Fibroblast of skin of abdomen (primary cell): Measurements from ENCODE around the gene COL26A1.
"Not testable (repeated sequence)": the region's sequence is repeated elsewhere in the genome, so short reads cannot be mapped to it uniquely, and the experiment has no call there.

Source experiments
- DNase-seq: peaks from one replicate; pipeline ENCODE4 v3.0.0-alpha.2; 2013

The COL26A1 gene

GRCh38 chr7:101554584-101555268 is 192.1 kb downstream of the COL26A1 start:
- DNase-seq: no peak

DNA sequence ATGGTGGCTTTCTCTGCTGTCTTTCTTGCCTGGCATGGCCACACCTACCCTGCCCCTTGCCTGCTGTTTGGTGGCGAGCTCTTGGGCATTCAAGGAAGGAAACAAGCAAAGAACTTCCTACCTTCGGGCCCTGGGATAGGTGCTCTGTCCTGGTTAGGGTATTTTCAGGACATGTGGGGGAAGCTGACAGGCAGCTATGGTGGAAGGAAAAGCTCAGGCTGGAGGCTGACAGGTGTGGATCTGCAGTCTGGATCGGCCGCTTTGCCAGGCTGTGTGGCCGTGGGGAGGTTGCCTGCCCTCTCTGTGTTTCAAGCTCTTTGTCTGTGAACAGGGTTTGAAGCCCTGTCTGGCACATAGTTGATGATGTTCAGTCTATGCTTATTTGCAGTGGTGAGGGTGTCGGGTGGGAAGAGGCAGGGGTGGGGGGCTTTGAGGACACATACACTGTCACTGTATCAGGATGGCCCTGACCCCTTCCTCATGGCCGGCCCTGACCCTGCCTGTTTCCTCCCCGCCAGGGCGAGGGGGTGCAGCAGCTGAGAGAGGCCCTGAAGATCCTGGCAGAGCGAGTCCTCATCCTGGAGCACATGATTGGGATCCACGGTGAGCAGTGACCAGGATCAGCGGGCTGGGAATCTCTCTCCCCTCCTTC is 192.7 kb downstream of the COL26A1 start:
- DNase-seq: no peak

DNA sequence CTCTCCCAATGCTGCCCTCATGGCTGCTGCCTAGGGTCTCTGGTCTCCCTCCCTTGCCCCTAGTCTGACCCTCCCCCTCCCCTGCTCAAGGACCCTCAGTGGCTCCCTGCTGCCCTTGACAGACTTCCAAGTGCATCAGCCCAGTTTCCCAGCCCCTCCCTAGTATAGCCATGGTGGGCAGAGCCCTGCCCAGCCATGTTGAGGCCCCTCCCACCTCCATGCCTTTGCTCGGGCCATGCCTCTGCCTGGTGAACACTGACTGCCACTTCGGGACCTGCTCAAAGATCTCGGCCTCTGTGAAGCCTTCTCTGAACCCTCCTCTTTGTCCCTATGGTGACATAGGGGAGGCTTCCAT is 193.2 kb downstream of the COL26A1 start:
- DNase-seq: no peak

- DNase-seq: no peak
Observed at GRCh38 chr7:101556453-101556968, 193.8 kb downstream of the COL26A1 start.

DNA sequence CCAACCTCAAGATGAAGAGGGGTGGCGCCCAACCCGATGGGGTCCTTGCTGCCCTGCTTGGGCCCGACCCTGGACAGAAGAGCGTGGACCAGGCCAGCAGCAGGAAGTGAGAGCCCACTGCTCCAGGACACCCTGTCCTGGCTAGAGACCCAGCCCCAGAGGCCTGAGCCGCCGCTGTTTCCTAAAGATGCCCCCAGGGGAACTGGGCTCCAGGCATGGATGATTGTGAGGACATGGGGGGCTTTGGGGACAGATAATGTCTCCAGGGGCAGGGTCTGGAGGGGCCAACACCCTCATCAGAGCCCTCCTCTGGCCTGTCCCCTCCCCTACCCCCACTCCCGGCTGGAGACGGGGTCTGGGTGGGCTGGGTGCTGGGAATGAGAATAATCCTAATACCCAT is 194.7 kb downstream of the COL26A1 start:
- no peak for DNase-seq

DNA sequence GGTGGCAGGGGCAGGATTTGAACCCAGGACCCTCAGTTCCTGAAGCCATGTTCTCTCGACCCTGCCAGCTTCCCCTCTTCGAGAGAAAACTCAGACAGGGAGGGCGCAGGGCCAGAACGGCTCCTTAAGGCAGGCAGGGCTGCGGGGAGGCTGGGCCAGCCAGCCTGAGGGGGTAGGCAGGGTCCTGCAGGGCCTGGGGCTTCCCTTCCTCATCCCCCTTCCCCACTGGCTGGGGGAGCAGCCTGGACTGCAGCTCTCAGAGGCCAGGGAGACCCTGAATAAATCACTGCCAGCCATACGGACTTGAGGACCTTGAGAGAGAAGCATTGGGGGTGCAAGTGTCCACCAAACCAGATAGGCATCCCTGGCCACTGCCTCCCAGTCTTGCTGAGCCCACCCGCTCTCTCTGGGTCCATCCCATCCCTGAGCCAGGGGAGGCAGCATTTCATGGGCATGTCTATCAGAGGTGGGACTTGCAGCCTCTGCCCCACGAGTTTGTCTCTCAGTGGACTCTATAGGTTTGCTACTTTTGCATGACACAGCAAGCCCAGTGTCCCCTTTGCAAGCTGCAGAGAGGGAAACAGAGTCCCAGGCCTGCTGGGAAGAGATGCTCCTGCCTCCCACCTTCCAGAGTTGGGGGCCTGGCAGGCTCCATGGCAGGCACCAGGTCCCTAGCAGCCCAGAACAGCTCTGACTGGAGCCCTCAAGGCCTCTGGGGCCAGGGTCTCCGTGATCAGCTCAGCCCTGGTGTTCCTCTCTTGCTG is 195.5 kb downstream of the COL26A1 start:
- DNase-seq: no peak

- no peak for DNase-seq
Observed at GRCh38 chr7:101558742-101559325, 196.2 kb downstream of the COL26A1 start.

GRCh38 chr7:101559586-101559985 is 196.9 kb downstream of the COL26A1 start:
- DNase-seq: no peak

GRCh38 chr7:101560021-101560420 is 197.3 kb downstream of the COL26A1 start:
- not testable (repeated sequence) for DNase-seq

DNA sequence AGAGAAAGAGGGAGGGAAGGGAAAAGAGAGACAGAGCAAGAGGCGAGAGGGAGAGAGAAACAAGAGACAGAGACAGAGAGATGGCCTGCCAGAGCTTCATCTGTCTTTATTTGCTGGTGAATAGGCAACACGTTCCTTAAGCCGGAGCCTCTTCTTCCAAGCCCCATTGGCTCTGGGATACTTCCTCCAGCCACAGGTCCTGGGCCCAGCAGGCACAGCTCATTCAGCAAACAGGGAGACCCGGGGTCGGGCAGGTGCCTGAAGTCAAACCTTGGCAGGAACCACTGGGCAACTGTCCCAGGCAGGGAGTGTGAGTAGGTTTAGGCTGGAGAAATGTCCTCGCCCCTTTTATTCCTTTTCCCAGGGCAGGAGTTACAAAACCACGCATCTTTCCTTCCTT is 198.2 kb downstream of the COL26A1 start:
- no peak for DNase-seq

- DNase-seq: not testable (repeated sequence)
Observed at GRCh38 chr7:101561293-101561692, 198.6 kb downstream of the COL26A1 start.

DNA sequence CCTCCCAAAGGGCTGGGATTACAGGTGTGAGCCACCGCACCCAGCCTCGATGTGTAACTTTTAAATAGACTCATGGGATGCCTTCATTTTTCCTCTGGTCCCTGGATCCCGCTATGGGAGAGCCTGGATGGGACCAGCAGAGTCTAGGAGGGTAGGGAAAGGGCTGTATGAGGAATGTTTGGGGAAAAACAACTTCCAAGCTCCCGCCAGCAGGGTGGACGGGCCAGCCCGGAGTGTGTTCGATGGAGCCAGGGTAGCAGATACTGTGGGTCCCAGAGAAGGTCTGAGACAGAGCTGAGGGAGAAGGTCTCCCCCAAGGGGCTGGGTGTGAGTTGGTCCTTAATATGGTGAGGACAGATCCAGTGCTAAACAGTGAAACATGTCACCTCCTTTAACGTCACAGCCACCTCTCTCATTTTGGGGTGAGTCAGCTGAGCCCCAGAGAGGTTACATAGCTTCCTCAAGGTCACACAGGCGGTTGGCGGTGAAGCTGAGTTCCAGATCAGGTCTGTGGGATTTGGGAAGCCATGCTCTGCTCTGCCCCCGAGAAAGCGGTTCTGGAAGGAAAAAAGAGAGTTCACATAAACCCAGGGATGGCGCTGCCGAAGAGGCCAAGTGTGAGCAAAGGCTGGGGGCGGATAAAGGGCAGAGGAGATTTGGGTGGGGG is 200.0 kb downstream of the COL26A1 start:
- no peak for DNase-seq

DNA sequence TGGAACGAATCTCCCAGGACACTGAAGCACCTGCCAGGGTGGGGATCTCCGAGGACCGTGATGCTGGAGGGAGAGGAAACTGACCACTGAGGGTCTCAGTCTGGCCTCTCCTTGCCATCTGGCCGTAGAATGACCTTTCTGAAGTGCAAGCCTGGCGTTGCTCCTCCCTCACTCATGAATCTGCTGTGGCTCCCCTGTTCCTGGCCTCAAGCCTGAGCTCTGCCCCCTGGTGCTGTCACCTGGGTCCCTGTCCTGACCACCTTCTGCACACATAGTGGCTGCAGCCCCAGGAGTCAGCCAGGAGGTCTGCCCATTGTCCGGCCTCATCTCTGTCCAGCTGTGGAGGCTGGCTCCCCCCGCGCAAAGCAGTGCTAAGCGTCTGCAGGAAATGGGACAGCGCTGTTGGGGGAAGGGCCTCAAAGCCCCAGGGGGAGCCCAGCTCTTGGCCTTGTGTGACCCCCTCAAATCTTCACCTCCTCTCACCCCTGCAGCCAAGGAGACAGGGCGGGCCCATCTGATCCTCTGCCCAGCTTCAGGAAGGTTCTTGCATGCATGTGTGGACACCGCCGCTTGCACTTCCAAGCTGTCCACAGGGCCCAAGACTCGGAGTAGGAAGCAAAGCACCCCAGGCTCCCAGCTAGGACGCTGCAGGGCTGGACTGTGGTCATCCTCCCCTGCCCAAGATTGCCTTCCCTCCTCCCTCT is 200.7 kb downstream of the COL26A1 start:
- DNase-seq: no peak

DNA sequence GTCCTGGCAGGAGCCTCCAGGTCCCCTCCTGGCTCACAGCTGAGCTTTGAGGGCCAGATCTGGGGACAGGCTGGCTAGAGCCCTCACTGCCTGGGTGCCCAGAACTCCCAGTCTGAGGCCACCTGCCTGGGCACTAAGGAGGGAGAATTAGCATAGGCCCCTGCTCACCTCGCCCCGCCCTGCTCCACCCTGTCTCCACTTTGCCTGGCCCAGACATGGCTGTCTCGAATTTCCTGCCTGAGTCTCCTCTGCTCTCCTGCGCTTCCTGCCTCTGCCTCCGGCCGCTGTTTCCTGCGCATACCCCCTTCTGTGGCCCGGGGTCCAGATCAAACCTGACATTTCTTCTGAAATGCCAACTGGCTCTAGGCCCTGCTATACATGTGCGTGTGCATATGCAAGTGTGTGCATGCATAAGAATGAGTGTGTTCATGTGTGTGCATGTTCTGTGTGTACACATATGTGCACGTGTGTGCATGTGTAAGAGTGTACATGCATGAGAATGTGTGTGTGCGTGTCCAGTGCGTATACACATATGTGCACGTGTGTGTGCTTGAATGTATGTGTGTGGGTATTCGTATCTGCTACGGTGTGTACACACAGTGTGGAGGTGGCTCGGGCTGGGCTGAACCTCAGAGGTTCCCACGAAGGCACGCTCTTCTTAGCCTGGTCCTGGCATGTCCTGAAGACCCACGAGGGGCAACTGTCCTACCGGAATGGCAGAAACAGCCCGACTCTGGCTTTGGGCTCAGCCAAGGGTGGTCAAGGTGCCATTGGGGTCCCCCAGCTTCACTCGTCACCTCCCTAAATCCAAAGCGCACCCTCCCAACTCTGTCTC is 201.5 kb downstream of the COL26A1 start:
- DNase-seq: no peak

DNA sequence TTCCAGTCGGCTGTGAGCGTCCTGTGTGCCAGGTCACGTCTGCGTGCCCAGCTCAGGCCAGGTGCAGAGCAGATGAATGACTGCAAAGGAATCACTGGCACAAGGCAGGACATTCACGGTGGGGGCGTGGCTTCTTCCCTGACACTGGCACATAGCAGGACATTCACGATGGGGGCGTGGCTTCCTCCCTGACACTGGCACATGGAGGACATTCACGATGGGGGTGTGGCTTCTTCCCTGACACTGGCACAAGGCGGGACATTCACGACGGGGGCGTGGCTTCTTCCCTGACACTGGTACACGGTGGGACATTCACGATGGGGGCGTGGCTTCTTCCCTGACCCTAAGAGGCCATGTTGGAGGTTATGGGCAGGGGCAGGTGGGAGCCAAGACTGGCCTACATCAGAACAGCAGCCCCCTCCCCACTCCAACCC is 202.1 kb downstream of the COL26A1 start:
- DNase-seq: no peak

DNA sequence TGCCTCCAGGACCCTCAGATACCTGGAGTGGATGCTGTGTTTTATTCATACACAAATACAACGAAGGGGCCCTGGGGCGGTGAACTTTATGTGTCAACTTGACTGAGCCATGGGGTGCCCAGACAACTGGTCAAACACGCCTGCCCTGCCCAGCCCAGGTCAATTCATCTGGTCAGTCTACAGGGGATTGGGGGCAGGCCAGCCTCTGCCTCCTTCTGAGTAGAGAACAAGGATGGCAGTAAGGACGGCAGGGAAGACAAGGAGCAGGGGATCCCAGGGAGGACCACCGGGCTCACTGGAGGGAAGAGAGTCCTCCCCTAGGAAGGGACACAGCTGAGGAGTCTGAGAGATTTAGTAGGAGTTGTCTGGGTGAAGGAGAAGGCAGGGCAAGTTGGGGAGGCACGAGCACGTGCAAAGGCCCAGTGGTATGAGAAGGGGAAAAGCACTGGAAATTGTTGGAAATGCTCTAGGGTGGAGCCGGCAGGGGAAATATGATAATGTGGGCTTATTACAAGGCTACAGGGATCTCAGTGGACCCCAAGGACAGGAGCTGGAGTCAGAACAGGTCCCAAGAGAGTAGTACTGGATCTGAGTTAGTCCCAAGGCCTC is 203.0 kb downstream of the COL26A1 start:
- no peak for DNase-seq

- no peak for DNase-seq
Observed at GRCh38 chr7:101567230-101567629, 204.6 kb downstream of the COL26A1 start.

DNA sequence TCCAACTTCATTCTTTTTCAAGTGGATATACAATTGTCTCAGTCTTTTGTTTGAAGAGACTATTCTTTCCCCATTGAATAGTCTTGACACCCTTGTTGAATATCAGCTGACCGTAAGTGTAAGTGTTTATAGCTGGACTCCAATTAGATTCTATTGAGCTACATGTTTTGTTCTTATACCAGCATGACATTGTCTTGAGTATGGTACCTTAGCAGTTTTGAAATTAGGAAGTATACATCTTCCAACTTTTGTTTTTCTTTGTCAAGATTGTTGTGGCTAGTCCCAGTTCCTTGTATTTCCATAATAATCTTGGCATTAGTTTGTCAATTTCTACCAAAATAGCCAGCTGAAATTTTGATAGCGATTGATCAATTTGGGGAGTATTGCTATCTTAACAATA is 209.5 kb downstream of the COL26A1 start:
- no peak for DNase-seq

GRCh38 chr7:101575168-101575567 is 212.5 kb downstream of the COL26A1 start:
- DNase-seq: no peak

GRCh38 chr7:101575721-101576120 is 213.0 kb downstream of the COL26A1 start:
- DNase-seq: peak; percentile 34

DNA sequence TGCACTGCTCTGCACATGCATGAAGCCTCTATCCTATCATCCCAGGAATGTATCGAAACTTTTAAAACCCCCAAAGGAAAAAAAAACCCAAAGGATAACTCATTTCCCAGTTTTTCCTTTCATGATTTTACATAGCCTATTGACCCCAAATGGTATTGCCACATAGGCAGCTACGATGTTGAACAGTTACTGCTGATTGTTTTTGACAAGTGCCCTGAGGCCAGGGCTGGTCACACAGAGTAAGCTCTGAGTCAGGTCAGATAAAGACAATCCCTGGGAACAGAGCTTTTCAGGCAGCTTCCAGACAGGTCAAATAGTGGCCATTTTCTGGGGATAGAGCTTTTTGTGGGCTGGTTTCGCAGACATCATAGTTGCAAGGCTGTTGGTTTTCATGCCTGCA is 214.3 kb downstream of the COL26A1 start:
- DNase-seq: no peak
